ENCODE data around the gene SHKBP1.

GRCh38 chr19:40533508-40533907, 43.2 kb upstream of the SHKBP1 start:
- TF ChIP-seq POLR2A (IDR thresholded peaks at IDR 0.05; ENCODE audit: low read depth, low read length) = no peak
- TF ChIP-seq CHD1 (IDR thresholded peaks at IDR 0.05; ENCODE audit: low read depth, low read length) = no peak
- TF ChIP-seq CTCF (conservative IDR thresholded peaks at IDR 0.05; ENCODE audit: low read depth, low read length) = 0 out of 2 replicates have a peak, but pooled peaks have one; percentile 14
- no peak for TF ChIP-seq RFX5 (IDR thresholded peaks at IDR 0.05; ENCODE audit: low read depth, low read length)
- TF ChIP-seq MAFK (IDR thresholded peaks at IDR 0.05; ENCODE audit: low read depth, low read length) = no peak
- TF ChIP-seq FOS (IDR thresholded peaks at IDR 0.05; ENCODE audit: low read depth, low read length) = no peak
- TF ChIP-seq SMC3 (IDR thresholded peaks at IDR 0.05; ENCODE audit: low read depth, low read length) = no peak
- TF ChIP-seq USF2 (IDR thresholded peaks at IDR 0.05; ENCODE audit: low read depth, low read length) = no peak
- no peak for TF ChIP-seq RAD21 (IDR thresholded peaks at IDR 0.05; ENCODE audit: low read length)

Measured in IMR-90 (cell line).